NCI-H1092 treated with DMSO at 0.1 percent for 48 hours (cell line): ENCODE data around the gene CCNT1.

Source experiments
- DNase-seq: peaks from one replicate; lab custom pipeline; 2025; lab: John Stamatoyannopoulos, UW

CCNT1 gene

DNA sequence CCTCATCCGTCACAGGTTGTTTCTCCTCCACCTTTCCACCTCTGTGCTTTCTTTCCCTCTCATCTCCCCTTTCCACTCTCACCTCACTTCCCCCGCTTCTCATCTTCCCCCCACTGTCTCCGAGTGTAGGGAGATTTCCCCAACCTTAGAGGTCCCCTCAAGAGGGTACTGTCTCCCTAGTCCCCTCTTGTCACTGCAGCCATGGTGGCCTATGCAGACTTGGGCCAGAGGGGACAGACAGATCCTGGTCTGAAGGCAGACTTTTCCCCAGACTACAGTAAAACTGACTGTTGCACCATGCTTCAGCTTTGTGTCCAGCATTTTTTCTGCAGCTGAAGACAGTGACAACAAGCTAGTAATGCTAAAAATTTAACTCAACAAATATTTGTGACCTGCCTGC, 75.7 kb downstream of the CCNT1 start:
- no peak for DNase-seq

DNA sequence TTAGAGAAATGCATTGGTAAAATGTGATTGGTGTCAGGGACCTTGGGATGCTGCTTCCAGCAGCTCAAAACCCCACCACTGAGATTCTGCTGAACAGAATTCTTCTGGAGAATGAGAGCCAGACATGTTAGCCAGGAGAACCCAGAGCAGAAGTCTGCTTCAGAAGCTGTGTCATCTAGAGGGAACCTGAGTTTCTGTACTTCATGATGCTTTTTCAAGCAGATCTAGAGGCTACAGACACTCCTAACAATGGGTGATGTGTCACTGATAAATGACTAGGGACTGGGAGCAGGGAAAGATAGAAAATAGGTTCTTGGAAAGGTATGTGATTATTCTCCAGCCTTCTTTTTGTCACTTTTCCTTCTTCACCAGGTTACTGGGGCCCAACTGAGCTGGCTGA, 76.1 kb downstream of the CCNT1 start:
- DNase-seq, result no peak
